ENCODE measurements around the gene CLIP2. TPM values are rescaled to one million over a fixed set of nuclear protein-coding genes. Genes with fewer than 3 reads are reported as not detected.

The CLIP2 gene
- total RNA-seq, 1 experiment from 2014 or later: 14.2 TPM

DNA sequence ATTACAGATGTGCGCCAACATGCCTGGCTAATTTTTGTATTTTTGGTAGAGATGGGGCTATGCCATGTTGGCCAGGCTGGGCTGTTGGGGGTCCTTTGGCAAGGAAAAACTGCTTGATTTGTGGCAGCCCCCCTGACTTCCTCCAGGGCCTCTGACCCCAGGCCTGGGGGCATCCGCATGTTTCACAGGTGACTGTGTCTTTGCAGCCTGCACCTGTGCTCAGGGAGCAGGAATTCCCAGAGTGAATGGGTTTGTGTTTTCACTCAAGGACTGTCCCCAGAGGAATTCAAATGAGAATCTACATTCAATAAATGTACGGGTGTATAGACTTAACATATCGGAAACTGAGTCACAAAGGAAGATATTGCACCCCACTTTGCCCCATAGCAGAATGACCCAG, 11.6 kb upstream of the CLIP2 start:
- Mint-ChIP-seq H3K4me1 (ENCODE audit: insufficient read depth, unreplicated experiment) (peaks cover 18% of the 10 kb centered on the region), H3K27me3 (ENCODE audit: insufficient read depth, unreplicated experiment) (no peaks in the 10 kb centered on the region), H3K4me3 (ENCODE audit: unreplicated experiment) (no peak overlapping the region), H3K36me3 (ENCODE audit: insufficient read depth, unreplicated experiment) (no peaks in the 10 kb centered on the region), H3K27ac (ENCODE audit: low read depth, unreplicated experiment) (no peak overlapping the region), H3K9me3 (ENCODE audit: unreplicated experiment) (no peaks in the 10 kb centered on the region)
- ChIA-PET POLR2A (no interaction called here), CTCF (no interaction called here)
- TF ChIP-seq, protein P1, sequence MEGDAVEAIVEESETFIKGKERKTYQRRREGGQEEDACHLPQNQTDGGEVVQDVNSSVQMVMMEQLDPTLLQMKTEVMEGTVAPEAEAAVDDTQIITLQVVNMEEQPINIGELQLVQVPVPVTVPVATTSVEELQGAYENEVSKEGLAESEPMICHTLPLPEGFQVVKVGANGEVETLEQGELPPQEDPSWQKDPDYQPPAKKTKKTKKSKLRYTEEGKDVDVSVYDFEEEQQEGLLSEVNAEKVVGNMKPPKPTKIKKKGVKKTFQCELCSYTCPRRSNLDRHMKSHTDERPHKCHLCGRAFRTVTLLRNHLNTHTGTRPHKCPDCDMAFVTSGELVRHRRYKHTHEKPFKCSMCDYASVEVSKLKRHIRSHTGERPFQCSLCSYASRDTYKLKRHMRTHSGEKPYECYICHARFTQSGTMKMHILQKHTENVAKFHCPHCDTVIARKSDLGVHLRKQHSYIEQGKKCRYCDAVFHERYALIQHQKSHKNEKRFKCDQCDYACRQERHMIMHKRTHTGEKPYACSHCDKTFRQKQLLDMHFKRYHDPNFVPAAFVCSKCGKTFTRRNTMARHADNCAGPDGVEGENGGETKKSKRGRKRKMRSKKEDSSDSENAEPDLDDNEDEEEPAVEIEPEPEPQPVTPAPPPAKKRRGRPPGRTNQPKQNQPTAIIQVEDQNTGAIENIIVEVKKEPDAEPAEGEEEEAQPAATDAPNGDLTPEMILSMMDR (IDR thresholded peaks at IDR 0.05; ENCODE audit: unreplicated experiment): no peak
- no TSS peak for BruUV-seq (replicated peaks)
- intact Hi-C loops (cut with micrococcal nuclease): no loop called here
- DNase-seq (ENCODE audit: unreplicated experiment): no peak

DNA sequence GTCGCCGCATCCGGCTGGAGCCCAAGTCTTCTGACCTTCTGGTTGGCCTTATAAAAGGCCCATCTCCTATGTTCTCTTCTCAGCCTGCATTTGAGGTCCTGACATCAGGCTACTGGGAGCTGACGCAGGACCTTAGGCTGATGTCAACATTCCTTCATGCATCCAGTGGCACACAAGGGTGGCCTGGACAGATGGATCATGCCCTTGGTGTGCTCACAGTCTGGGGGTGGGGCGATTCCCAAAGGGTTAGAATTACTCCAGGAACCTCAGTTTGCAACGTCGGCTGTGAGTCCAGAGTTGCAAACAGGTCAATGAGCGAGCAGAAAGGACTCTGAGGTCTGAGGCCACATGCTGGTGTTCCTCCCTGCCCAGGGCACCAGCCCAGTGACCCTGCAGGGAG, 8.2 kb upstream of the CLIP2 start:
- CTCF ChIA-PET: interaction anchor here (0.6 to 1.9 kb wide), 3 partner anchors 74 to 120 kb away, joined by 3 to 12 read pairs (median 5); no protein-coding TSS in a partner anchor
- POLR2A ChIA-PET: interaction anchor here (0.6 to 1.9 kb wide), 2 partner anchors 8 to 74 kb away, joined by 3 to 11 read pairs; partner anchors contain the start of gene CLIP2
- Mint-ChIP-seq H3K36me3 (ENCODE audit: insufficient read depth, unreplicated experiment) (no peaks in the 10 kb centered on the region), H3K27me3 (ENCODE audit: insufficient read depth, unreplicated experiment) (no peaks in the 10 kb centered on the region), H3K4me1 (ENCODE audit: insufficient read depth, unreplicated experiment) (peaks cover 10% of the 10 kb centered on the region), H3K9me3 (ENCODE audit: unreplicated experiment) (no peaks in the 10 kb centered on the region), H3K27ac (ENCODE audit: low read depth, unreplicated experiment) (no peak overlapping the region), H3K4me3 (ENCODE audit: unreplicated experiment) (no peak overlapping the region)
- intact Hi-C loops (cut with micrococcal nuclease): no loop called here
- no TSS peak for BruUV-seq (replicated peaks)
- DNase-seq (ENCODE audit: unreplicated experiment): no peak
- TF ChIP-seq, protein P1 (IDR thresholded peaks at IDR 0.05; ENCODE audit: unreplicated experiment): no peak

DNA sequence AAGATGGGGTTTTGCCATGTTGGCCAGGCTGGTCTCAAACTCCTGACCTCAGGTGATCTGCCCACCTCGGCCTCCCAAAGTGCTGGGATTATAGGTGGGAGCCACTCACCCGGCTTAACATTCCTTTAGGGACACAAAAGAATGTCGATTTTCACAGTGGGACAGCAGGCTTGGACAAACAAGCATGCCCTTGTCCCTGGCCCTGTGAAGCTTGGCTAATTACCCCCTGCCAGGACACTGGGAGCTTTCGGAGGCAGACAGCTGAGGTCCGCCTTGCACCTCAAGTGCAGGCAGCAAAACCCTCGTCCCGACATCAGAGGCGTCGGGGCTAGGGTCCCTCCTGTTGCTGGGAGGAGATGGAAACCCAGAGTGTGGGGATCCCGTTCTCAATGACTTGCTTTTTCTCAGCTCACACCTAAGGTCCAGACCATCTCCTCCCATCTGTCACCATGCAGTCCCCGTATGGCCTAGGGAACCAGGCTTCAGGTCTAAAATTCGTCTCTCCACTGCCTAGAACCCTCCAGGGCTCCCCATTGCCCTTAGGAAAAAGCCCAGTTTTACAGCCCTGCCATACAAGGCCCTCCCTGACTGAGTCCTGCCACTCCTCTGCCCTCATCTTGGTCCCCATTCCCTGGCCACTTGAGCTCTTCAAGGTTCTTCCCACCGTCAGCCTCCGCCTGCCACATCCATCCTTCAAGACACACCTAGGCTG, 6.3 kb upstream of the CLIP2 start:
- H3K36me3 Mint-ChIP-seq (ENCODE audit: insufficient read depth, unreplicated experiment): no peaks in the 10 kb centered on the region
- ChIA-PET POLR2A (no interaction called here), CTCF (interaction anchor here (0.5 to 1.9 kb wide), 5 partner anchors 10 to 271 kb away, joined by 3 to 5 read pairs (median 3); no protein-coding TSS in a partner anchor)
- TF ChIP-seq, protein P1 (IDR thresholded peaks at IDR 0.05; ENCODE audit: unreplicated experiment): no peak
- H3K4me3 Mint-ChIP-seq (ENCODE audit: unreplicated experiment): no peak overlapping the region
- H3K27me3 Mint-ChIP-seq (ENCODE audit: insufficient read depth, unreplicated experiment): no peaks in the 10 kb centered on the region
- peaks cover 10% of the 10 kb centered on the region for H3K4me1 Mint-ChIP-seq (ENCODE audit: insufficient read depth, unreplicated experiment)
- H3K27ac Mint-ChIP-seq (ENCODE audit: low read depth, unreplicated experiment): no peak overlapping the region
- H3K9me3 Mint-ChIP-seq (ENCODE audit: unreplicated experiment): no peaks in the 10 kb centered on the region
- no peak for DNase-seq (ENCODE audit: unreplicated experiment)
- BruUV-seq (replicated peaks): no TSS peak
- intact Hi-C loops (cut with micrococcal nuclease): no loop called here

DNA sequence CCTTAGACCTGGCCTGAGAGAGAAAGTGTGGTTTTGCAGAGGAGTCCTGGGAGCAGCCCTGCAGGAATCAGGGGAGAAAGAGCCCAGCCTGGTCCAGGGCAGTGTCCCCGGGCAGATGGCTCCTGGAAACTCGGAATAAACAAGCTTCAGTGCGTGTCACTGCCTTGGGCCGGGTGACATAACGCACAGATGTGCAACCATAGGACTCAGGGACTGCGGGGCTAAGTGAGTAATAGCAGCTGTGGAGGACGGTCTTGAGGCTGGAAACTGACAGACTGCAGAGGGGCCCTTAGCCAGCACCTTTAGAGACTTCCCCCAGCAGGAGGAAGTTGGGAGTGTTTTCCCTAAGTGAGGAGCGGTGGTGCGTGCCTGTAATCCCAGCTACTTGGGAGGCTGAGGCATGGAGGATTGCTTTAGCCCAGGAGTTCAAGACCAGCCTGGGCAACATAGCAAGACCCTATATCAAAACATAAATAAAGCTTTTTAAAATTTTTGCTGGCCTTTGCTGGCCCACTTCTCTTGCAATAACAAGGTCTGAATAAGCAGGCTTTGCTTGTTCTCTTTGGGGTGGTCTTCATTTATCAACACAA, 5.3 kb upstream of the CLIP2 start:
- ChIA-PET POLR2A (interaction anchor here (1.2 kb wide), 1 partner anchor 14 kb away, joined by 3 read pairs; no protein-coding TSS in a partner anchor), CTCF (interaction anchor here (0.5 to 1.4 kb wide), 5 partner anchors 9 to 272 kb away, joined by 3 to 7 read pairs (median 3); no protein-coding TSS in a partner anchor)

More for the DNA sequence above, 5.3 kb upstream of the CLIP2 start:
- TF ChIP-seq, protein P1 (IDR thresholded peaks at IDR 0.05; ENCODE audit: unreplicated experiment): no peak
- Mint-ChIP-seq H3K9me3 (ENCODE audit: unreplicated experiment) (no peaks in the 10 kb centered on the region), H3K27me3 (ENCODE audit: insufficient read depth, unreplicated experiment) (no peaks in the 10 kb centered on the region), H3K36me3 (ENCODE audit: insufficient read depth, unreplicated experiment) (no peaks in the 10 kb centered on the region), H3K4me1 (ENCODE audit: insufficient read depth, unreplicated experiment) (peaks cover 17% of the 10 kb centered on the region), H3K4me3 (ENCODE audit: unreplicated experiment) (no peak overlapping the region), H3K27ac (ENCODE audit: low read depth, unreplicated experiment) (no peak overlapping the region)
- no peak for DNase-seq (ENCODE audit: unreplicated experiment)
- intact Hi-C loops (cut with micrococcal nuclease): no loop called here
- no TSS peak for BruUV-seq (replicated peaks)

All from MCF 10A (cell line).